ENCODE results near the gene GJC2. TPM values are rescaled to one million over a fixed set of nuclear protein-coding genes. Genes with fewer than 3 reads are reported as not detected.
"Not testable (repeated sequence)": the region's sequence is repeated elsewhere in the genome, so short reads cannot be mapped to it uniquely, and the experiment has no call there.

GJC2 gene
- total RNA-seq, 1 donor from 2014 or later = 1.2 TPM

GRCh38 chr1:228173528-228174481, 24.1 kb downstream of the GJC2 start:
- not testable (repeated sequence) for DNase-seq

GRCh38 chr1:228174482-228175315, 25.0 kb downstream of the GJC2 start:
- DNase-seq = no peak

- no peak for DNase-seq
These were observed 25.7 kb downstream of the GJC2 start for GRCh38 chr1:228175316-228176023.

GRCh38 chr1:228176024-228176395, 26.3 kb downstream of the GJC2 start:
- DNase-seq = no peak

- no peak for DNase-seq
These were observed 26.9 kb downstream of the GJC2 start for GRCh38 chr1:228176461-228177182.

- no peak for DNase-seq
These were observed 27.4 kb downstream of the GJC2 start for GRCh38 chr1:228177183-228177475.

DNA sequence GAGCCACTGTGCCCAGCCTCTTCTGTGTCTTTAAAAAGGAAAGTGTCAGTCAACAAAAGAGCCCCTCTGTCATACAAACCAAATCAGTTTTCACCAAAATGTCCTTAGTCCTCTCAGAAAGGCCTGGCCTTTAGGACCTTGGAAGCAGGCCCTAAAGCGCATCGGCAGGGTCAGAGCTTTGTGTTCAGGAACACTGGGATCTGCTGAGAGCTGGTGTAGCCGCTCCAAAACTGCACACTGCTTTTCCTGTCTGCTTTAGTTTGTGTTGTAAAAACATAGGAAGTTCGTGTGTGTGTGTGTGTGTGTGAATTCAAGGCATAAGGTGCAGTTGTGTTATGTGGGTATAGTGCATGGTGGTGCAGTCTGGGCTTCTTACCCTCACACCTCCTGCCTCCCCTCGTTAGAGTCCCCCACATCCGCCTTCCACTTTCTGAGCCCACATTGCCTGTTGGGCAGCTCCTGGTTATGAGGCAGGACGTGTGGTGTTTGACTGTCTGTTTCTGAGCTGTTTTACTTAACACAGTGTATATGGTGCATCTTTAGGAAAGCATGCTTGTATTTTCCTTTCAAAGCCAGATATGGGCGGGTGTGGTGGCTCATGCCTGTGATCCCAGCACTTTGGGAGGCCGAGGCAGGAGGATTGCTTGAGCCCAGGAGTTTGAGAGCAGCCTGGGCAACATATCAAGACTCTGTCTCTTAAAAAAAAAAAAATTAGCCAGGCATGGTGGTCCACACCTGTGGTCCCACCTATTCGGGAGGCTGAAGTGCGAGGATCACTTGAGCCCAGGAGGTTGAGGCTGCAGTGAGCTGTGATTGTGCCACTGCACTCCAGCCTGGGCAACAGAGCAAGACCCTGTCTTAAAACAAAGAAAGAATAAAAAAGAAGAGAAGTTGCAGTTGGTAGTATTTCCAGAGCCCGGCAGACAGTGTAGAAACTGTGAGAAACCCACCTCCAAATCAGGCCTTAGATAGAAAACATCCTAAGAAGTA, 28.3 kb downstream of the GJC2 start:
- no peak for DNase-seq

DNA sequence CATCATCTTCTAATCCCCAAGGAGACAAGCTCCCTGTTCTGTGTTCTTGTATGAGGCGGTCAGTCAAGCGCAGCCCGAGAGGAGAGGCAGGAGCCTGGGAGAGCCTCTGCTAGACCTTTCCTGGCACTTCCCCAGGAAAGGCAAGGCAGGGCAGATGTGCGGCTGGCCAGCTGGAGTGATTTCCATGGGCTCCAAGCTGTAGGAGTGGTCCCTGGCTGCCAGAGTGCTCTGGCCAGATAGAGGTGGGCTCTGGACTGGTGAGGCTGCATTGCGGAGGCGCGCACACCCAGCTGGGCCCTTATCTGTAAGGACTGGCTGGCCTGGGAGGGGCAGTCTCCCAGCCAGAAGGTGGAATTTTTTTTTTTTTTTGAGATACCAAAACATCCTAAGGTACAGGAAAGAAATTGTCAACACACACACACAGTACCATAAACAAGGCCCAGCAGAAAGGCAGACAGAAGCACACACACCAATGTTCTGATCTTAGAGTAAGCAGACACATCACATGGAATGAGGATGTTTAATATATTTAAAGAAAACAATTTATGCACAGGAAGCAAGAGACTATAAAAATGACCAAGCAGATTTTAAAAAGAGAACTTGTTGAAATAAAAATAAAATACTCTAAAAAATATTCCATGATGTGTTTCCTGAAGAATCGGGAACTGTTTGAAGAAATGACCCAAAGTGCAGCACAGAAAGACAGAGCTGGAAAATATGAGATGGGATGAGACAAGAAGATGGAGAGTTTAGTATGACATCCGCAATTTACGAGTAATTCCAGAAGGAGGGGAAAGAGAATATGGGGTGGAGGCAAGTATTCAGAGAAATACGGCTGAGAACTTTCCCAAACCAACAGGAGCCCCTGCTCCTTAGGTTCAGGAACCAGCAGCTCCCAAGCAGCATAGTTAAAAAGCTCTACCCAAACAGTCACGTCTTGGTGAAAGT, 29.3 kb downstream of the GJC2 start:
- no peak for DNase-seq

GRCh38 chr1:228180271-228180958, 30.7 kb downstream of the GJC2 start:
- DNase-seq = no peak

DNA sequence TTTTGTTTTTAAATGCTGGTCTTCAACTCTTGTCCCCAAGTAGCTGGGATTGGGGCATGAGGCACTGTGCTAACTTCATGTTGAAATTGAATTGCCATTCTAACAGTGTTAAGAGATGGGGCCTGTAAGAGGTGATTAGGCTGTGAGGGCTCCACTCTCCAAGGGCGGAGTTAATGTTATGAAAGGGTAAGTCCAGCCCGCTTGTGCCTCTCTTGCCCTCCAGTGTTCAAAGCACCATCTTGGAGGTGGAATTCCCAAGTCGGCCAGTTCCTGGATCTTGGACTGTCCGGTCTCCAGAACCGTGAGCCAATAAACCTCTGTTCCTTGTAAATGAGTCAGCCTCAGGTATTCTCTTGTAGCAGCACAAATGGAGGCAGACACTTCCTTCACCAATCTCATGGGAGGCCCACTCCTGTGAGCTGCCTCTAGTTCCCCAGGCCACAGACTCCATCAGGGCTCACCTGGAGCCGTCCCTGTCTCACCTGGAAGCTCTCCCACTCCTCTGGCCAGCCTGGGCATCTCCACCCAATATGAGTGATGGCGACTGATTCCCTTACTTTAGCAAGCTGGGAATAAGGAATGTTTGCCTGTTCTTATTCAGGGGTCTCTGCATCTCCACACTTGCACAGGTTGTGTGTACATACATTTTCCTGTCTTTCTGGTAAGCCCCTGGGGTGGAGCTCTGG, 31.4 kb downstream of the GJC2 start:
- no peak for DNase-seq

DNA sequence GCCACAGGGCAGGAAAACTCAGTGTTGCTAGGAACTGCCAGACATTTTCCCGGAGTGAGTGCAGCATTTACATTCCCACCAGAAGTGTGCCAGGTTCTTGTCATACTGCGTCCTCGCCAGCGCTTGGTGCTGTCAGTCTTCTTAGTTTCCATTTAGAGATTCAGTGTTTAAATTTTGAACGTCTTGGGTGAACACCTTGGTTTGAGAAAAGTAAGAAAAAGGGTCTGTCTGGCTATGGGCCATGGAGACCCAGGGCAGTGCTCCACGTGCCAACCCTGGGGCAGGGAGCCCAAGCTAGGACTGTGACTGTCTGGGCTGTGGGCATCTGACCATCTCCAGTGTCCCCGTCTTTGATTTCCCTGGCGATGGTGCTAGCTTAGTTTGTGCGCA, 31.9 kb downstream of the GJC2 start:
- no peak for DNase-seq

GRCh38 chr1:228182296-228183030, 32.7 kb downstream of the GJC2 start:
- DNase-seq = no peak

- DNase-seq = no peak
These were observed 34.4 kb downstream of the GJC2 start for GRCh38 chr1:228184152-228184551.

GRCh38 chr1:228185641-228185965, 35.9 kb downstream of the GJC2 start:
- DNase-seq = no peak

GRCh38 chr1:228188249-228188648, 38.5 kb downstream of the GJC2 start:
- DNase-seq = not testable (repeated sequence)

GRCh38 chr1:228190182-228190581, 40.5 kb downstream of the GJC2 start:
- no peak for DNase-seq

GRCh38 chr1:228190778-228191177, 41.0 kb downstream of the GJC2 start:
- DNase-seq = no peak

DNA sequence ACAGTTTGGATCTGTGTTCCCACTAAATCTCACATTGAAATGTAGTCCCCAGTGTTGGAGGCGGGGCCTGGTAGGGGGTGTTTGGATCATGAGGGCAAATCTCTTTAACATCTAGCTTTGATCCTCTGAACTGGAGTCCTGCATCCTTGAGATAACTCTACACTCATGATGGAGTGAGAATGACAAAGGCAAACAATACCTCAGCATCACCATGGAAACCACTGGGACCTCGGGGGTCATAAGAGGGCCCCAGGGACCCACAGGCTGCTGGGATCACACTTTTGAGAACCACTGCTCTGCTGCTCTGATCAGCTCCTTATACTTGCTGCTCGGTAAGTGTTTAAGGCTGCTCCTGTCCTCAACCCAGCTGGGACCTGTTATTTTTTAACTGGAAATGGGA, 44.7 kb downstream of the GJC2 start:
- no peak for DNase-seq

Data from skin of body (tissue), 2 donors.